22Rv1 (cell line): ENCODE measurements around the gene B9D2.
"Not testable (repeated sequence)": the region's sequence is repeated elsewhere in the genome, so short reads cannot be mapped to it uniquely, and the experiment has no call there.

Experiments used
- H3K27ac ChIP-seq: fragments of 450-650 bp; 2 replicates; pipeline ENCODE4 v1.5.1; 2017
- ZFX ChIP-seq: fragments of 450-650 bp; IDR thresholded peaks from 2 replicates; pipeline ENCODE4 v1.6.1; 2017; ENCODE audit warnings: antibody characterized with exemption, borderline replicate concordance
- TF ChIP-seq, protein P1 (sequence below): fragments of 450-650 bp; IDR thresholded peaks from 2 replicates; pipeline ENCODE4 v1.5.1; 2017; ENCODE audit warnings: mild to moderate bottlenecking

Gene B9D2

DNA sequence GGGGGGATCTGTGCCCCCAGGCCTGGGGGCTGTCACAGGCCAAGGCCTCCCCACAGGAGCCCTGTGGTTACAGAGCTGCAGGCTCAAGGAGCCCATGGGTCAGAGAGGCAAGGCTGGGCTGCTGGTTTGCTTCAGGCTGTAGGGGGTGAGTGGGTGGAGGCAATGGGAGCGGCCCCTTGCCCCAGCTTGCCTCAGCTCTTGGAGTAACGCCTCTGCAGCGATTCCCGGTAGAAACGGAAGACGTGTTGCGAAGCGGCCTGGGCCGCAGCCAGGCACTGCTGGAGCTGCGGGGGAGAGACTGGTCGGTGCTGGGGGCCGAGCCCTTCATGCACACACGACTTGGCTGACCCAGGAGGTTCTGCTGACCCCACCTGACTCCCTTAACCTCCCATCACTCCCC lies 22.5 kb upstream of the B9D2 start:
- no peak overlapping the region for H3K27ac ChIP-seq
- TF ChIP-seq, protein P1, sequence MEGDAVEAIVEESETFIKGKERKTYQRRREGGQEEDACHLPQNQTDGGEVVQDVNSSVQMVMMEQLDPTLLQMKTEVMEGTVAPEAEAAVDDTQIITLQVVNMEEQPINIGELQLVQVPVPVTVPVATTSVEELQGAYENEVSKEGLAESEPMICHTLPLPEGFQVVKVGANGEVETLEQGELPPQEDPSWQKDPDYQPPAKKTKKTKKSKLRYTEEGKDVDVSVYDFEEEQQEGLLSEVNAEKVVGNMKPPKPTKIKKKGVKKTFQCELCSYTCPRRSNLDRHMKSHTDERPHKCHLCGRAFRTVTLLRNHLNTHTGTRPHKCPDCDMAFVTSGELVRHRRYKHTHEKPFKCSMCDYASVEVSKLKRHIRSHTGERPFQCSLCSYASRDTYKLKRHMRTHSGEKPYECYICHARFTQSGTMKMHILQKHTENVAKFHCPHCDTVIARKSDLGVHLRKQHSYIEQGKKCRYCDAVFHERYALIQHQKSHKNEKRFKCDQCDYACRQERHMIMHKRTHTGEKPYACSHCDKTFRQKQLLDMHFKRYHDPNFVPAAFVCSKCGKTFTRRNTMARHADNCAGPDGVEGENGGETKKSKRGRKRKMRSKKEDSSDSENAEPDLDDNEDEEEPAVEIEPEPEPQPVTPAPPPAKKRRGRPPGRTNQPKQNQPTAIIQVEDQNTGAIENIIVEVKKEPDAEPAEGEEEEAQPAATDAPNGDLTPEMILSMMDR = no peak
- TF ChIP-seq ZFX = no peak

DNA sequence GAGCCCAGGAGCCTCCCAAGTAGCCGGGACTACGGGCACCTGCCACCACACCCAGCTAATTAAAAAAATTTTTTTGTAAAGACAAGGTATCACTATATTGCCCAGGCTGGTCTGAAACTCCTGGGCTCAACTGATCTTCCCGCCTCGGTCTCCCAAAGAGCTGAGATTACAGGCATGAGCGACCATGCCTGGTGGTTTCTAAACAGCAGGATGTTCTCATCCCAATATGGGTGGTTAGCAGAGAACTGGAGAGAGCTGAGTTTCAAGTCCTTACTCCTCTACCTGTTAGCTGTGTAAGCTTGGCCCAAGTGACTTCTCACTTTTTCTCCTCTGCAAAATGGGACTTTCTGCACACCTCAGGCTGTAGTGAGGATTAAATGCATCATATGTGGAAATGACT lies 20.4 kb upstream of the B9D2 start:
- H3K27ac ChIP-seq = no peak overlapping the region
- TF ChIP-seq, protein P1 = no peak
- TF ChIP-seq ZFX = no peak

DNA sequence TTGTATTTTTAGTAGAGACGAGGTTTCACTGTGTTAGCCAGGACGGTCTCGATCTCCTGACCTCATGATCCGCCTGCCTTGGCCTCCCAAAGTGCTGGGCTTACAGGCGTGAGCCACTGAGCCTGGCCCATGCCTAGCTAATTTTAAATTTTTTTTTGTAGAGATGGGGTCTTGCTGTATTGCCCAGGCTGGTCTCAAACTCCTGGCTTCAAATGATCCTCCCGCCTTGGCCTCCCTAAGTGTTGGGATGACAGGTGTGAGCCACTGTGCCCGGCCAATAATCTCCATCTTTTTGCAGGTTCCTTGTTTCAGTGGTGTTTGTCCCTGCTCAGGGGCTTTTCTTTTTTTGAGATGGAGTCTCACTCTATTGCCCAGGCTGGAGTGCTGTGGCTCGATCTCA lies 17.6 kb upstream of the B9D2 start:
- not testable (repeated sequence) for H3K27ac ChIP-seq

DNA sequence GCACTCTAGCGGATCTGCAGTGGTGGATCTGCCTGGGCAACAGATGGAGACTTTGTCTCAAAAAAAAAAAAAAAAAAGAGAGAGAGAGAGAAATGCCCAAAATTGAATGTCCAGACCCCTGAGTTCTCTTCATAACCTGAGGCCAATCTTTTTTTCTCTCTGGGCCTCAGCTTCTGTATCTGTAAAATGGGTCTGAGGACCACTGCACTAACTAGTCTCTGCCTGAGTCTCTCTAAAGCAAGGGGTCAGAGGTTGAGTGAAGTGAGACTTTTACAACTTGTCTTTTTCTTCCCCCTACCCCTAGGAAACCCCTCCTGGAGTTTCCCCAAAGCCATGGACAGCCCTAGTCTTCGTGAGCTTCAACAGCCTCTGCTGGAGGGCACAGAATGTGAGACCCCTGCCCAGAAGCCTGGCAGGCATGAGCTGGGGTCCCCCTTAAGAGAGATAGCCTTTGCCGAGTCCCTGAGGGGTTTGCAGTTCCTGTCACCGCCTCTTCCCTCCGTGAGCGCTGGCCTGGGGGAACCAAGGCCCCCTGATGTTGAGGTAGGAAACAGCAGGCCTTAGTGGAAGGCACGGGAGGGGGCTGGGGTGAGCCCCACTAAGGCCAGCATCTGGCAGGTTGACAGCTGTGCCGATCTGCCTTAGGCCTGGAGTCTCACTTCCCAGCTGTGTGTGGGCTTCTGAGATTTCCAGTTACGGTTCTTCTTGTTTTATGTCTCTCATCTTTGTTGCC lies 14.2 kb upstream of the B9D2 start:
- no peak overlapping the region for H3K27ac ChIP-seq
- TF ChIP-seq, protein P1 = no peak
- no peak for TF ChIP-seq ZFX

DNA sequence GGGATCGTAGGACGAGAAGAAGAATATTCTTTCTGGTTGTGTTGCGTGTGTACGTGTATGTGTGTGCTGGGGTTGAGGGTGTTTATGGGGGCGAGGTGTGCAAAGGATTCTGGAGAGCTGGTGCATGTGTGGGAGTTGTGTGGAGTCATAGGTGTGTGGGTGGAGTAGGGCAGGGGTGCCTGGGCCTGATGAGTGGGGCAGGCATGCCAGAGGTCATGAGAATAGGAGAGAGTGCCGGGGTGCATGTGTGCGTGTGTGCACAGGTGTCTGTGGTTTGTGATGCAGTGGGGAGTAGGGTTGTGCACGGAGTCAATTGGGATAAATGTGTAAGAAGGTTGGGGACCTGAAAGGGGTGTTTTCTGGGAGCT lies 13.0 kb upstream of the B9D2 start:
- H3K27ac ChIP-seq = no peak overlapping the region
- TF ChIP-seq, protein P1 = no peak
- TF ChIP-seq ZFX = no peak

DNA sequence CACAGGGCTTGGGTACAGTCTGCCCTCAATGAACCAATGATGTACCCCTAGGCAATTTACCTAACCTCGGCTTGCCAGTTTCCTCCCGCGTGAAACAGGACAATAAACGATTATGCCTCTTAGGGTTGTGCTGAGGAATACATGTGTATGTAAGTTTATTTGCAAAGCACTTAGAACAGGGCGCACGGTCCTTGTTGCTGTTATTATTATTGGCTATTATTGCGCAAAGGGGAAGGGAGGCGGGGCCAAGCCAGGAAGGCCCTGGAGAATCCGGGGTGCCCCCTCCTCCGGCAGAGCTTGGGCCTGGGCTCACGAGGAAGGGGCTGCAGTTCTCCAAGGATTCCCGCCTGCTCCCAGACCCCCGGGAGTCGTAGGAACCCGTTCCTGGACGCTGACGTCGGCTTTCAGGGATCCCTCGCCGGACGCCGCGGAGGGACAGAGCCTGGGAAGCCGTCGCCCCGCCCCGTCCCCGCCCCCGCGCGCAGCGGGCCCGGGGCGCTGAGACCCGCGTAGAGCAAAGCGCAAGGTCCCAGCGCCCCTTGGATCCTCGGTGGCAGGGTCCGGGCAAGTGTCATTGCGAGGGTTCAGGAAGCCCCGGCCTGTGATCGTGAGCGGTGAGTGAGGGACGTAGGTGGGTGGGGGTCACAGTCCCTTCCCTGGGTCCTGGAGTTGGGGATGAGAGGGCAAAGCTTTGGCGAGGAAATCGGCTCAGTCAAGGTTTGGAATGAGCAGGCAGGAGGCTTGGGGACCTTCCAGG lies 12.5 kb upstream of the B9D2 start, which contains the start of gene TMEM91:
TMEM91 (plus strand) TSS at position 293 of the 757 bp plus-strand sequence. CDS start 1,777 bp downstream, outside the sequence.
- no peak within 1 kb of the TSS for H3K27ac ChIP-seq
- no peak for TF ChIP-seq ZFX
- TF ChIP-seq, protein P1 = no peak

DNA sequence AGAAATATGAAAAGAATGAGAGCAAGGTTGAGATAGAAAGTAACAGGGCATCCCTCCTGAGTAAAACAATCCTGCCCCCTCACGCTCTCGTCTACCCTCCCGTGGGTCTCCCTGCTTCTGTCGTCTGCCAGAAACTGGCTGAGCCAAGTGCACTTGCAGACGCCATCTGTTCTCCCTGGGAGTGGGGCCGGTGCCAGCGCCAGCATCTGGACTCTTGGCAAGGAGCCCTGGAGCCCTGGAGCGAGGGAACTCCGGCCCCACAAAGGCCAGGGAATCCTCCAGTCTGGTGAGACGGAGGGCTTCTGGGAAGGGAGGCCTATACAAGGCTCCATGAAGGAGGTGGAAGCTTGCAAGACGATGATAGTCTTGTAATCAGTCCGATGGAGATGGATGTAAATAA lies 10.0 kb upstream of the B9D2 start:
- H3K27ac ChIP-seq = no peak overlapping the region
- TF ChIP-seq, protein P1 = no peak
- TF ChIP-seq ZFX = no peak
